NT2/D1 (cell line): Measurements from ENCODE around the gene SLC6A19.
A peak's percentile ranks its signal among the peaks of the same experiment; 100 is the strongest.

Source experiments
- DNase-seq: peaks from one replicate; pipeline ENCODE4 v3.0.0-alpha.2; 2011; ENCODE audit warnings: low read depth, low spot score
- H3K27me3 ChIP-seq: 2 replicates; pipeline ENCODE4 v1.6.0; 2011; ENCODE audit warnings: mild to moderate bottlenecking; ENCODE audit not compliant: insufficient read length, insufficient read depth
- H3K36me3 ChIP-seq: 2 replicates; pipeline ENCODE4 v1.6.1; 2011; ENCODE audit warnings: mild to moderate bottlenecking, low read length, mixed read lengths; ENCODE audit not compliant: insufficient read depth, insufficient read length
- H3K4me1 ChIP-seq: 2 replicates; pipeline ENCODE4 v1.5.1; 2011; ENCODE audit not compliant: insufficient read depth, insufficient read length
- H3K4me3 ChIP-seq: 2 replicates; pipeline ENCODE4 v1.5.1; 2011; ENCODE audit warnings: low read depth; ENCODE audit not compliant: insufficient read length
- H3K9ac ChIP-seq: 2 replicates; pipeline ENCODE4 v1.6.0; 2011; ENCODE audit warnings: low read depth; ENCODE audit not compliant: insufficient read length
- H3K9me3 ChIP-seq: 2 replicates; pipeline ENCODE4 v1.5.1; 2011; ENCODE audit warnings: mild to moderate bottlenecking, low read length; ENCODE audit not compliant: insufficient read depth
- SUZ12 ChIP-seq: IDR thresholded peaks from 2 replicates; pipeline ENCODE4 v1.6.1; 2011; ENCODE audit not compliant: insufficient read length, insufficient read depth; ENCODE audit errors: extremely low read depth
- YY1 ChIP-seq: IDR thresholded peaks from 2 replicates; pipeline ENCODE4 v1.6.1; 2011; ENCODE audit not compliant: insufficient read length, insufficient read depth
- ZNF274 ChIP-seq: IDR thresholded peaks from 2 replicates; pipeline ENCODE4 v1.6.1; 2011; ENCODE audit warnings: mild to moderate bottlenecking, low read depth, low read length

SLC6A19 gene

GRCh38 chr5:1167361-1167727, 34.1 kb upstream of the SLC6A19 start:
- Histone ChIP-seq H3K9me3 (no peaks in the 10 kb centered on the region), H3K36me3 (no peaks in the 10 kb centered on the region), H3K9ac (no peak overlapping the region), H3K27me3 (no peaks in the 10 kb centered on the region), H3K4me1 (peaks cover 3% of the 10 kb centered on the region), H3K4me3 (no peak overlapping the region)
- DNase-seq, result no peak
- no peak for TF ChIP-seq ZNF274
- no peak for TF ChIP-seq YY1
- TF ChIP-seq SUZ12, result no peak

- no peaks in the 10 kb centered on the region for H3K9me3 ChIP-seq
- TF ChIP-seq ZNF274 (no peak), SUZ12 (no peak), YY1 (no peak)
- H3K4me3 ChIP-seq, result peak overlapping the region; percentile 12
- DNase-seq, result peak; percentile 47
- H3K27me3 ChIP-seq, result no peaks in the 10 kb centered on the region
- peaks cover 2% of the 10 kb centered on the region for H3K4me1 ChIP-seq
- peak overlapping the region; percentile 32 for H3K9ac ChIP-seq
- no peaks in the 10 kb centered on the region for H3K36me3 ChIP-seq
These were observed 33.4 kb upstream of the SLC6A19 start for GRCh38 chr5:1167728-1168709.

- Histone ChIP-seq H3K27me3 (no peaks in the 10 kb centered on the region), H3K4me1 (no peaks in the 10 kb centered on the region), H3K9ac (no peak overlapping the region), H3K9me3 (no peaks in the 10 kb centered on the region), H3K36me3 (no peaks in the 10 kb centered on the region), H3K4me3 (no peak overlapping the region)
- TF ChIP-seq ZNF274 (no peak), YY1 (no peak), SUZ12 (no peak)
- DNase-seq, result no peak
These were observed 32.6 kb upstream of the SLC6A19 start for GRCh38 chr5:1168796-1169195.

- H3K27me3 ChIP-seq, result peaks cover 3% of the 10 kb centered on the region
- DNase-seq, result no peak
- H3K4me1 ChIP-seq, result no peaks in the 10 kb centered on the region
- H3K4me3 ChIP-seq, result no peak overlapping the region
- no peaks in the 10 kb centered on the region for H3K36me3 ChIP-seq
- H3K9ac ChIP-seq, result no peak overlapping the region
- TF ChIP-seq SUZ12 (no peak), ZNF274 (no peak), YY1 (no peak)
- H3K9me3 ChIP-seq, result no peaks in the 10 kb centered on the region
These were observed 31.9 kb upstream of the SLC6A19 start for GRCh38 chr5:1169211-1170115.

GRCh38 chr5:1171340-1171941, 30.0 kb upstream of the SLC6A19 start:
- H3K4me3 ChIP-seq, result no peak overlapping the region
- H3K36me3 ChIP-seq, result no peaks in the 10 kb centered on the region
- H3K9me3 ChIP-seq, result peaks cover 7% of the 10 kb centered on the region; the same call in 1 of the 2 replicates
- no peak overlapping the region for H3K9ac ChIP-seq
- DNase-seq, result no peak
- H3K4me1 ChIP-seq, result no peaks in the 10 kb centered on the region
- peaks cover 3% of the 10 kb centered on the region for H3K27me3 ChIP-seq
- TF ChIP-seq ZNF274 (no peak), YY1 (no peak), SUZ12 (no peak)

- Histone ChIP-seq H3K4me1 (no peaks in the 10 kb centered on the region), H3K36me3 (no peaks in the 10 kb centered on the region), H3K4me3 (no peak overlapping the region), H3K9me3 (peaks cover 7% of the 10 kb centered on the region; the same call in 1 of the 2 replicates), H3K27me3 (peaks cover 3% of the 10 kb centered on the region), H3K9ac (no peak overlapping the region)
- DNase-seq, result no peak
- TF ChIP-seq ZNF274 (no peak), YY1 (no peak), SUZ12 (no peak)
These were observed 29.3 kb upstream of the SLC6A19 start for GRCh38 chr5:1172007-1172581.
